HUDEP-2 (cell line): ENCODE data around the gene CCNI.
"Not testable (repeated sequence)": the region's sequence is repeated elsewhere in the genome, so short reads cannot be mapped to it uniquely, and the experiment has no call there.

ENCODE experiments used
- DNase-seq, 76 experiments: peaks; one replicate each; lab custom pipeline; 2025; ENCODE audit not compliant: unreplicated experiment in 76 of 76; lab: John Stamatoyannopoulos, UW

Gene CCNI

DNA sequence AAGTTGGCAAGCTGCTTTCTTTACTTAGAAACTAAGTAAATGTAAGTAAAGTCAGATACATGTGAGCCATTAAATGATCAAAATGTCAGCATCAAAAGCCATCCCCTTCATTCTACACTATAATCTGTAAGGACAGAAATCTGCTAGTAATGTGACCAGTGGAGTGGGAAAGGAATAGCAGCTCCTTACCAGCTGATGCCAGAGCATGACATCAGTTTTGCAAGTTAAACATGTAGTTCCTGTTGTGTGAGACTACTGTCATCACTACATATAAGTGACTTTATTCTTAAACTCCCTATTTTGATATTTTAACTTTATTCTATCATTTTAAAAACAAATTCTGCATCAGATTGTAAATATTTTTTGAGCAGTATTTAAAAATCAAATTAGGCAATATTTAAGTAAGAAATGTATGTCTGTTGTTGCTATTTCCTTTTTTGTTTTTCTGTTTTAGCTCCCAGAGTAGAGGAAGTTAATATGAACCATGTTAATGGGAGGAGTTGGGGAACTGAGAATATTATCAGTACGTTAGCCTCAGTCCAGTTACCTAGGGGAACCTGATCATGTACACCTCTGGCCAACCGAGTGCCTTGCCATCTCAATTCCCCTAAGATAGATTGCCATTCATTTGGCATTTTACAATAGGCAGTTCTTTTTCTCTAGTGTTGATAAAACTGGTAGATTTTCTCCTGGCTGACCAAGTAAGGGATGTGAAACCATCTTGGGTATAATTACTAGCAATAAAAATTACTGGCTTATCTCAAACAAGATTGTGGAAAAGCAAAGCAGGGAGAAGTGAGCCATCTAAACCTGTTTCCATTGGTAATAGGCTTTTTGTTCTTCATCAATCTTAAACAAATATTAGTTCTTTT, 34.7 kb downstream of the CCNI start:
- DNase-seq, result no peak

DNA sequence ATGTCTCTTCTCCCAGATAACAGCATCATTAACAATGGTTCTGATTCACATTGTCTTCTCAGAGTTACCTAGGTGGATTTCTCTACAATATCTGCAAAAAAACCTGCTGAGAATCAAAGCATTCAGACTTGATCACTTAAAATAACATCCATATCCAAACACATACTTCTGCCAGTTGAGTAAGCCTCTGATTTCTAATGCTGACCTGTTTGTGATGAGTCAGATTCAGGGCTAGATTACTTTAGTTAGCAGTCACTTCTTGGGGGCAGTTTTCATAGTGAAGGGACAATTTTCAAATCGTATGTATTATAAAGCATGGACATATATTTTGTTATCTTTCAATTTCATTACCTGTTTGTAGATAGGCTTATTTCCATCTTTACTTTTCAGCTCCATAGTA, 35.5 kb downstream of the CCNI start:
- DNase-seq, result no peak

DNA sequence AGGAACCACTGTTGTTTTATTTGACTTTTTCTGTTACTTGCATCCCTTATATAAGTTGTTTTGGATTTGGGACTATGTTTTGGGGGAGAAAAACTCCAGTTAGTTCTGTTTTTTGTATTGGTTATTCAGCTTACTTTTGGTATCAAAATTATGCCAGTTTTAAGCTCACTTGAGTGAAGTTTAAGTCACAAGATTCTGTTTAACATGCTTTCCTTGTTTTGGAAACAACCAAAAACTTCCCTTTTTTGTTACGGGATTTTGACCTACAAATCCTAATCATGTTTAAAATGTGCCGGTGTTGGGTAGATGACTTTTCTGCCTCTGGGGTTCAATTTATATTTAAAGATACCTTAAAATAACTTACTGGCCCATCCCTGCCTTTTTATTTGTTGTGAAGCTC, 36.0 kb downstream of the CCNI start:
- no peak for DNase-seq

DNA sequence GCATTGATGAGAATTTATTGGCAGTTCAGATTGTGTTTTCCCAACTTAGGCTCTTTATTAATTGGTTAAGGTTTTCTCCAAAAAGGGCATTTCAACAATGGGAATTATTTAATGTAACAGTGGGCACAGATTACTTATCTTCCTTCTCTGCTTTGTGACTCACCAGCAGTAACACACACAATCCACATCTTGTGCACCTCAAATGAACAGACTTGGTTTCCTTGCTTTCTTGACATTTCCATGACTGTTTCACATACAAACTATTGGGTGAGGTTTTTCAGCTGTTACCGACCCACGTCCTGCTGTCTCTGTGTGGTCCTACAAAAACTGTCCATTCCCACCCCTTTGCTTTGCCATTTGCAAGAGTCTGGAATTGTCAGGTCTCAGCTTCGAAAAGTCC, 38.1 kb downstream of the CCNI start:
- DNase-seq, result no peak

DNA sequence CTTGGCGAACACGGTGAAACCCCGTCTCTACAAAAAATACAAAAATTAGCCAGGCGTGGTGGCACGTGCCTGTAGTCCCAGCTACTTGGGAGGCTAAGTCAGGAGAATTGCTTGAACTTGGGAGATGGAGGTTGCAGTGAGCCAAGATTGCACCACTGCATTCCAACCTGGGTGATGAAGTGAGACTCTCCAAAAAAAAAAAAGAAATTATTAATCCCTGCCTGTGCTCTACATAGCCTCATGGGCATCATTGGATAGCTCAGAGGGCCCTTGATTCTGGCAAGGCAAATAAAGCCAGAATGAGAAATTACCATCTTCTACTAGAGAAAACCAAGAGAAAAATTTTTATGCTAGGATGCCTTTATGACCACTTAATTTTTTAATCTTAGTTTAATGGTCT, 38.6 kb downstream of the CCNI start:
- DNase-seq, result not testable (repeated sequence)

DNA sequence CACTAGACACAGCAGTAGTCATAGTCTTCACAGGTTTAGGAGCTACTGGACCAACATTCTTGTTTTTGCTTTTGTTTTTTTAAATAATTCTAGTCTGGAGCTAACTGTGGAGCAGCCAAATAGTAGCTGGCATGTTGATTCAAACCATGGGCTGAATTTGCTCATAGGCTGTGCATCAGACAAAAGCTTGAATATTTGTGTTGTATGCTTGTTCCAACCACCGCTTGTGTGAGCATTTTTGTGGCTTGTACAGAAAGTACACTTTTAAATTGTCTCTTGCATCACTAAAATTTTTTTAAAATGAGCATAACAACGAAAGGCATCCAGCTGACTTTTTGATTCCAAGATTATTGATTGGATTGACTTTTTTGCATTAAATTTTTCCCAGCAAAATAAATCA, 39.6 kb downstream of the CCNI start:
- no peak for DNase-seq

DNA sequence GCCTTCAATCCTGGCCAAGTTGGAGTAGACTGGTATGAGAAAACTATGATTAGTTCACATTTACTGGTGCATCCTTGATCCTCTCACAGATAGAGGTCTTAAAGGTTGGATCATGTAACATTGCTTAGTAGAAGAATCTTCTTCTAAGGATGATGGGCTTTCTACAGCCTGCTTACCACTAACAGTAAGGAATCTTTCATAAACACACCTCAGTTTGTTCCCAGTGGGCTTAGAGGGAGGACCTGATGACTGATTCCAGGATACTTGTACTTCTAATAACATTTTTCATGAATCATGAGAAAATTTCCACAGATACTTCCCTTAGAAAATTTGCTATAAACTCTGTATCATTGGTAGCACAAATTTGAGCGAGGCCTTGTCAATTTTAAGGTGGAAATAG, 40.6 kb downstream of the CCNI start:
- DNase-seq, result no peak

DNA sequence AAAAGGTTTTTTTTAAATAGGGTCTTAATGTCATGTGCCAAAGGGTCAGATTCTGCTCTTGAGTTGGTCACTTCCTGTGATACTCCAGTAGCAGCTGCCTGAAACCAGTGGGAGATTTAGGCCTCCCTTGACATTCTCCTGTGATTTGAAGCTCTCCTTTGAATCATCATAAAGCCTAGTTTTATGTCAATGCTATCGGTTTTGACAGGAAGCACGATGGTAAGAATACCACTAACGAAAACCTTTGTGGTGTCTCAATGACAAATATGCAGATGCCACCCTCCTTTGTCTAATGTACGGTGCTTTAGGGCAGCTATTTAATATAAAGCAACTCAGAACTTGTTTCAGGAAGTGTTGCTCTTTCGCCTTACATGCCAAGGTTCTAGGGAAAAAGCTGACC, 44.2 kb downstream of the CCNI start:
- DNase-seq, result no peak

DNA sequence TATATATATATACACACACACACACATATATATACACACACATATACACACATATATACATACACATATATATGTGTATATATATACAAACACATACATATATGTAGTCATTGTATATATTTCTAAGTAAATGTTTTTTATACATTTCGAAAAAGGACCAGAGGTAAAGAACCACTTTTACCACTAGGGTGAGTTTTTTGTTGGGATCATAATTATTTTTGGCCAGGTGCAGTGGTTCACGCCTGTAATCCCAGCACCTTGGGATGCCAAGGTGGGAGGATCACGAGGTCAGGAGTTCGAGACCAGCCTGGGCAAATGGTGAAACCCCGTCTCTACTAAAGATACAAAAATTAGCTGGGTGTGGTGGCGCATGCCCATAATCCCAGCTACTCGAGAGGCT, 46.0 kb downstream of the CCNI start:
- DNase-seq, result not testable (repeated sequence)

DNA sequence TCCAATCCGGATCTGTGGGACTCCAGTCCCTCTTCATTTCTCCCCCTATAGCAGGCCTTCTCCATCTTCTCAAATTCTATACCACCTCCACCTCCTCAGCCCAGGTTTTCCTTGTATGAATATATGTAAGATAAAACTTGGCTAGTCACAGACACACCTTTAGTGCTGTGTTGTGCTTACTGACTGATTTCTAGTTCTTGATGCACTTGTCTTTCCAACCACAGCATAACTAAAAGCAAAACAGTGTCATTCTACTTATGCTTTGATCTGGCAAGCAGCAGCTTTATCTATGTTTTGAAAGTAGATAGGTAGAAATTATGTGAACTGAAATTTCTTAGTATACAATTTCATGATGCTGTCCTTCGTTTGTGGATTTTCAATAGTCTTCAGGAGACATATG, 47.5 kb downstream of the CCNI start:
- DNase-seq, result no peak

DNA sequence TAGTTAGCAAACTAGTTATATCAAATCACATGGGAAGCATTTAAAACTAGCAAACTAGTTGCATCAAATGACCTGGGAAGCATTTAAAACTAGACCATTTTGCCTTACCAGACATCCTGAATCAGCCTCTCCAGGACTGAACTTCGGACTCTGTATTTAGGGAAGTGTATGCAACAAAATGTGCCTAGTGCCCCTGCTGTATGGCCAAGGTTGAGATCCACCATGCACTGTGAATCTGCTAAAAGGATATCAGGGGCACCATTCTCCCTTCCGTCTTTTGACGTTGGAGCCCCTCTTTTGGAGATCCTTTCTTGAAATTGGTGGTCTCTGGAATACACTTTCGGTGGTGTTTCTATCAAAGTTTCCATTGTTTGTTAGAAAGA, 49.5 kb downstream of the CCNI start:
- no peak for DNase-seq

DNA sequence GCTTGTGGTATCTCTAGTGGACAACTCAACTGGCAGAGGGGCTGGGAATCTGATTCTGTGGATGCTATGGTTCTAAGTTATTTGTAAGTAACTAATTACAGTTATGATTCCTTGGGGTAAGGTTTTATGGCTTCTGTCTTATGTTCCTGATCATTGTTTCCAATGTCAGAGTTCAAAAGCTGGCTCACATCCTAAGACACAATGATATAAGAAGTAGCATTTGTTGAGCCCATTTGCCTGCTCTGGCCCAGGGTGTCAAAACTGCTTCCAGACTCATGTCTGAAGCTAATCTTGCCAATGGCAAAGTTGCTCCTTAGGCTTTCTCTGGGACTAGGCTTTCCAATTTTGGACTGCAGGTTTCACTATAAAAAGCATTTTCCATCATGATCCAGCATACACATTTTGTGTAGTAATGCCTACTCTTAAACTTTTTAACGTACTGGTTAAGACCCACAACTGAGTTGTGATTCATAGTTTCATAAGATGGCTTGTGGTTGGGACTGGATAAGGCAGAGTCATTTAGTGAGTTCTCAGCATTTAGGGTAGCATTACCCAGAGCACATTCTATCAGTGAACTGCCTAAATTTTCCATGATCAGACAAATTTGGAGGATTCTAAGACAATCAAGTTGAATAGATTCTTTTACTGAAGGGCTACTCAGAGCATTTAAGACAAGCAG, 50.0 kb downstream of the CCNI start:
- no peak for DNase-seq

DNA sequence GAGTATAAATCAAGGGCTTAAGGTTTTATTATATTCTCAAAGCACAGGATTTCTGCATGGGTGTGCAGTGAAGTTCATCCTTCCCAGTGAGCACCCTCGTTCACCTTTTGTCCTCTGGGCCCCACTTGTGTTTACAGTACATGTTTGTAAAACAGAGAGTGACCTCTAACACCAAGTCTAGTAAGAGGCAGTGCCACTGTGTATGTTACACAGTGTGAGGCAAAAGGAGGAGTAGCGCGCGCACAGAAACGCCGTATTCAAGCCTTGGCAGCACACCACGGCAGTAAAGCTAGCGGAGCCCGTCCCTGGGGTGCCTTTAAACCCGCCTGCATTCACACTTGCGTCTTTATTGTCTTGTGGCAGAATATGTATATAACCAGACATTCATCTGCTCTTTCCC, 51.9 kb downstream of the CCNI start:
- DNase-seq, result no peak

DNA sequence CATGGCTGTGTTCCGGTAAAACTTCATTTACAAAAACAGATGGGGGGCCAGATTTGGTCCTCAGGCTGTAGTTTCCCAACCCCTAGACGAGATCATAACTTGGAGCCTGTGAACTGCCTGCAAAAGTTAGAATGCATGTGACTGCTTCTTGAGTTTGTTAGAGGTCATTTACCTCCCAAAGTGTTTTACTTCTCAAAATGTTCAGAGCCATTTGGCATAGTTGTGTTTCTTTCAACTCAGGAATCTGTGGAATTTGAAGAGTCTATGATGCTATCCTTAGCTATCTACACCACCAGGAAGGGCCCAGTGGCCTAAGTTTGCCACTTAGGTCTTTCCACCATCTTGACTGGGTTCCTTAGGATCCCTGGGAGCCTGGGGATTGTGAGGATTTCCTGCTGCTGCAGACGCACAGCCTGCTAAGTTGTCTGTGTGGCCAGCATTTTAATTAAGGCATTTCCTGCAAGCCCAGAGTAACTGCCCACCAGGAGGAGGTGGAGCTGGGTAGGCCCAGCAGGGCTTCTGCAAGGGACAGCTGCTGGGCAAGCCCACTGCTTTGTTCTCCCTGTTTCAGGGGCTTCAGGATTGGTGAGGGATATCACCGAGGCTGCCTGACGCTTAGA, 53.1 kb downstream of the CCNI start:
- DNase-seq, result no peak

DNA sequence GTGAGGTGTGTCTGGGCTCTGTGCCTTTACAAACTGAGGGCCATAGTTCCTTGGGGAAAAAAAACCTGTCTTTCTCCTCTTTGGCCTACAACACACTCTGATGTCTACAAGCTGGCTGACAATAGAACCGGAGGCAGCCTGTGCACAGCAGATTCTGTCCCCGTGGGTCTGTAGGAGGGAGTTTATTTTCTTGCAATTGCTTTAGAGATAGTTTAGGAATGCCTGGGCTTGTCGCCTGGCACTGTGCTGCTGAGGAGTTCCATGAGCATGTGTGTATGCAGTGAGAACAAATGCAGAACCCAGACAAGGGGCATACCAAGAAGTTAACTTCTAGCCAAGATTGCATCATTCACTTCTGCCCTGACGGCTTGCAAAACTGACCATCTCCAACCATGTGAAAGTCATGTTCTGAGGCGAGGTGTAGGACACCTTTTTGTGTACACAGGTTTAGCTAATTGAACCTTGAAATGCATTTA, 54.1 kb downstream of the CCNI start:
- DNase-seq, result no peak

DNA sequence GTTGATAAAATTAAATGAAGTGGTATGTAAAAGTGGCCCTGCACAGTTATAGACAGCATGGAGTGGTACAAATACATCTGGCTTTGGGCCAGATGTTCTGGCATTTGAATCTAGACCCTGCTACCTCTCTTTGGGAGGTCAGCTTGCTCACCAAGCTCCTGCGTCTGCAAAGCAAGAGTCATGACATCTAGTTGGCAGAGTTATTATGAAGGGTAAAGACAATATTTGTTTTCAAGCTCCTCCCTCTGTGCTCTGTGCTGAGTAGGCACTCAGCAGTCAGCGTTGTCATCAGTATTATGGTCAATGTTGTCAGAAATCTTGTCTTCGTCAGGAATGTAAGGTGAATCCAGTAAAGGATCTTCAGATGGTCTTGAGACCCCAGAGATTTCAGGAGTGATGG, 55.8 kb downstream of the CCNI start:
- DNase-seq, result no peak

DNA sequence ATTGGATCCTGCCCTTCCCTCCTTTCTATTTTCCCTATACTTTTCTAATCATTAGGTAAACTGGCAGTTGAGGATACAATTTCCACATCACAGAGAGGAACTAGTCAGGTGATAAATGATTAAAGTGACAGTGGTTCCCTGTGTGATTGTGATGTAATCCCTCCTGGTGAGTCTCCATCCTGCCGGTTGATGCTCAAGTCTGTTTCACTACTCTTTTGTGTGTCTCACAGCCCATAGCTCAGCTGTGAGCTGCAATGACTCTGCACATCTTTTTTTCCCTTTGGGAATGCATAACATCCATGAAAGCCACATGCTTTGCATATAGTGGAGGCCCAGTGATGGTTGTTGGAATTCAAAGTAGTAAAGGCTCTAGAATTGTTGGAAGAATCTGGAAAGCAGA, 60.4 kb downstream of the CCNI start:
- no peak for DNase-seq

DNA sequence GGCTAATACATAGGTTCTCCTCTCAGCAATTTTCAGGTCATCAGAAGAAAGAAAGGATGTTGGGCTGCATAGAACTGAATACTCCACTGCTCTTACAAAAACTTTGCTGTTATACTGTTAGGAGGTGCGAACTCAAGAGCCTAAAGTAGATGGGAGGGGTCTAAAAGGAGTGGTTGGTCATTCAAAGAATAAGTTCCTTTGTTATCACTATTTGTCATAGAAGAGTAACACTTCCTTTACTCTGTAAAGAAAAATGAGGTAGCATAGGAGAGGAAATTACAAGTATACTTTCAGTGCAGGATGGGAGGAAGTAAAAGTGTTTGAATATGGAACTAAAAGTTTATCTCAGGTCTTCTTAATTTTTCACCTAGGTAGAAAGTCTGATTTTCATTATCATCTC, 61.5 kb downstream of the CCNI start:
- DNase-seq, result no peak

DNA sequence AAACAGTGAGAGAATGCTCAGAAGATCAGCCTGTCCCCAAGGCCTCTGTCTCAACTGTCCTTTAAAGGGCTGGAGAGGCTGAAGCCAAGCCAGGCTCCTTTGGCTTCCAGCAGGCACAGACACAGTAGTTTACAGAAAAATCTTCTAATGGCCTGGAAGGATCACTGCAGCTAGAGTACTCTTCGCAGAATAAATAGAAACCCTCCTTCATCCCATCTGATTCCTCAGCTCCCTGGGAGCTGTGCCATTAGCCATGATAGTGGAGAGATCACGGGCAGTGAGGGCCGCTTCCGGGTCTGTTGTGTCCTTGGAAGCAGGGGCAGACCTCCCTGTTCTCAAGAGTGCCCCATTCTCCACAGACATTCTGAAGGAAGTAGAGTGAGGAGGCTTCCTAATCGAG, 63.1 kb downstream of the CCNI start:
- no peak for DNase-seq

DNA sequence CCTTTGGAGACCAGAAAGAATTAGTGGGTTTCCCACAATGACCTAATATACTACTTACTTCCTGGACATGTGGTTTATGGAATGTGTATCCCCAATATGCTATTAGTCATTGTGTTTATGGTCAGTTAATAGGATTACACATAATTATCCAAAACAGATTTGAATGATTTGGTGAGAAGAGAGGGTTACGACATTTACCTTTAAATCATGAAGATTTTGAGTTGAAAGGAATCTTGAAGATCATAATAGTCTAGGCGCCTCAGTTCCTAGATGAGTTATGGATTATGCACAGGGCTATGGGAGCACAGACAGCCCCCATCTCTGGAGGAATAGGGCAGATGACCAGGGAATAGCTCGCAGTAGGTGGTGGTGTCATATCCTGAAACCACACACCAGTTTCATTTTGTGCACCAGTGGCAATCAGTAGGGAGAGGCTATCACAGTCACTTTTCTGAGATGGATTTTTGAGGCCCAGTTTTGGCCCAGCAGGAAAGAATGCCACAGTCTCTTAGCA, 64.9 kb downstream of the CCNI start:
- no peak for DNase-seq

DNA sequence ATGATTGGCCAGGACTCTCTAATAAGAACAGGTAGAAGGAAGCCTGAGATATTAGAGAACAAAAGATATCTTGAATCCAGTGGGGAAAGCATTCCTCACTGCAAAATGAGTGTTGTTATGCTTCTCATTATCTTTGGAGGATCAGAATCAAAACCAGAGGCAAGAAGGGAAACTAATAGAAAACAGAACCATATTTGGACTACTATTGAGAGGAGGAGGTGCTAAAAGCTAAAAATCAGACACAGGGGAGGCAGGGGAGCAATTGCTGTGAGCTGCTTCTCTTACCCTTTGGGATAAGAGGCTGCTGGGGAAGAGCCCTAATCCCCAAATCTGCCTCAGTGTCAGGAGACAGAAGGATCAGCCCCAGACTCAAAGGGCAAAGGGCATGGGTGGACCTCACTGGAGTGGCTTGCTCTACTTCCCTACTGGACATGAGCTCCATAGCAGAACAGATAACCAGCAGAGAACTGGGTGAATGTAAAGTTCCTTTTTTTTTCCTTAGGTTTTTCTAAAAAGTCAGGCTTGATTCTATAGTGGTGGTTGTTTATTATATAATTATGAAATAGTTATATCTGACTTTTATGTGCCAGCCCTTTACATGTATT, 66.2 kb downstream of the CCNI start:
- no peak for DNase-seq
